H1 (cell line): ENCODE data around the gene CARD14. TPM values are rescaled to one million over a fixed set of nuclear protein-coding genes. Genes with fewer than 3 reads are reported as not detected.

Experiments used
- CTCF ChIA-PET: fragments of 300-600 bp; sonication (Branson Sonifier 250); formaldehyde crosslinking; loops from one replicate; lab custom pipeline; 2021; ENCODE audit not compliant: partially characterized antibody; lab: Charles Lee
- POLR2A ChIA-PET: fragments of 300-600 bp; sonication (Branson Sonifier 250); formaldehyde crosslinking; loops from one replicate; lab custom pipeline; 2021; ENCODE audit warnings: inconsistent platforms; ENCODE audit not compliant: partially characterized antibody; lab: Charles Lee
- DNase-seq, 2 experiments: peaks; one replicate each; pipeline versions ENCODE4 v3.0.0 to v3.0.0-alpha.2; 2010 to 2022; ENCODE audit warnings: low spot score in 2 of 2, low read depth in 1 of 2, mixed read lengths in 1 of 2
- FAIRE-seq: peaks from 2 replicates; lab custom pipeline; 2011; peaks lifted over from hg19 to GRCh38; lab: Jason Lieb, UNC
- H2AFZ ChIP-seq: 2 replicates; pipeline ENCODE4 v1.8.1; 2012; ENCODE audit warnings: low read length, inconsistent platforms
- H2AK5ac ChIP-seq: 2 replicates; pipeline ENCODE4 v1.6.1; 2013; ENCODE audit warnings: low read depth, low read length
- H2BK120ac ChIP-seq: replicated peaks from 2 replicates; pipeline ENCODE3; 2013; ENCODE audit warnings: low read depth, low read length, inconsistent platforms
- H2BK12ac ChIP-seq: 2 replicates; pipeline ENCODE4 v1.6.1; 2013; ENCODE audit warnings: low read depth, low read length
- H2BK15ac ChIP-seq: 2 replicates; pipeline ENCODE4 v1.6.1; 2013; ENCODE audit warnings: low read length
- H2BK20ac ChIP-seq: 2 replicates; pipeline ENCODE4 v1.6.1; 2013; ENCODE audit warnings: low read length
- H2BK5ac ChIP-seq: 2 replicates; pipeline ENCODE4 v1.6.1; 2013; ENCODE audit warnings: low read depth, low read length
- H3K14ac ChIP-seq: 2 replicates; pipeline ENCODE4 v1.6.1; 2013; ENCODE audit warnings: inconsistent platforms; ENCODE audit not compliant: insufficient read length
- H3K18ac ChIP-seq: 2 replicates; pipeline ENCODE4 v1.6.1; 2013; ENCODE audit warnings: low read length; ENCODE audit errors: extremely low read depth
- H3K23ac ChIP-seq: 2 replicates; pipeline ENCODE4 v1.6.1; 2013; ENCODE audit warnings: inconsistent platforms; ENCODE audit not compliant: insufficient read length
- H3K23me2 ChIP-seq: 2 replicates; pipeline ENCODE4 v1.6.1; 2013; ENCODE audit warnings: low read depth, low read length
- H3K27ac ChIP-seq: 2 replicates; pipeline ENCODE4 v1.6.1; 2011; ENCODE audit warnings: low read depth, low read length, inconsistent platforms
- H3K27me3 ChIP-seq, 4 experiments: replicated peaks in 1 of 4; 1 replicate in 1 of 4; 2 replicates in 3 of 4; pipeline versions ENCODE4 v1.6.1 to v1.8.1; 2011 to 2013; ENCODE audit warnings: low read length in 3 of 4, mild to moderate bottlenecking in 3 of 4, inconsistent platforms in 2 of 4, mixed read lengths in 2 of 4, moderate library complexity in 1 of 4; ENCODE audit not compliant: control insufficient read depth in 3 of 4, insufficient read depth in 3 of 4; ENCODE audit errors: extremely low read depth in 1 of 4
- H3K36me3 ChIP-seq, 4 experiments: 2 replicates each; pipeline versions ENCODE4 v1.6.1 to v1.8.1; 2011 to 2013; ENCODE audit warnings: mild to moderate bottlenecking in 4 of 4, low read length in 3 of 4, moderate library complexity in 2 of 4, control low read depth in 1 of 4, inconsistent platforms in 1 of 4; ENCODE audit not compliant: insufficient read depth in 4 of 4, control insufficient read depth in 2 of 4
- H3K4ac ChIP-seq: replicated peaks from 2 replicates; pipeline ENCODE3; 2013; ENCODE audit warnings: low read length, low read depth, mixed read lengths, inconsistent platforms; ENCODE audit not compliant: insufficient read length
- H3K4me1 ChIP-seq, 4 experiments: replicated peaks in 1 of 4; 1 replicate in 1 of 4; 2 replicates in 3 of 4; pipeline versions ENCODE4 v1.6.1 to v1.8.1; 2011 to 2013; ENCODE audit warnings: low read length in 3 of 4, inconsistent platforms in 2 of 4, mixed read lengths in 1 of 4; ENCODE audit not compliant: insufficient read depth in 4 of 4, control insufficient read depth in 3 of 4
- H3K4me2 ChIP-seq, 2 experiments: 2 replicates each; pipeline versions ENCODE4 v1.6.1 to v1.8.1; 2011 to 2013; ENCODE audit warnings: low read depth in 2 of 2, low read length in 2 of 2, control low read depth in 1 of 2, inconsistent platforms in 1 of 2, mild to moderate bottlenecking in 1 of 2; ENCODE audit not compliant: insufficient read depth in 1 of 2
- H3K4me3 ChIP-seq, 4 experiments: fragments of 200-600, 300-600 bp in 1 of 4; sonication (generic), shearing (Covaris generic), sonication (Bioruptor Twin) in 1 of 4; 2 replicates each; pipeline versions ENCODE4 v1.5.1 to v1.8.1; 2011 to 2016; ENCODE audit warnings: low read length in 4 of 4, low read depth in 3 of 4, control low read depth in 2 of 4, inconsistent platforms in 2 of 4, mild to moderate bottlenecking in 2 of 4, mixed read lengths in 1 of 4, moderate library complexity in 1 of 4; ENCODE audit not compliant: insufficient read depth in 2 of 4; ENCODE audit errors: extremely low read depth in 1 of 4
- H3K56ac ChIP-seq: replicated peaks from 2 replicates; pipeline ENCODE3; 2013; ENCODE audit warnings: low read depth, mild to moderate bottlenecking, mixed read lengths, low read length, inconsistent platforms; ENCODE audit not compliant: insufficient read length
- H3K79me1 ChIP-seq: 2 replicates; pipeline ENCODE4 v1.6.1; 2013; ENCODE audit warnings: low read depth, low read length, control low read depth
- H3K79me2 ChIP-seq, 2 experiments: 2 replicates each; pipeline versions ENCODE4 v1.6.1 to v1.8.1; 2012 to 2013; ENCODE audit warnings: low read length in 2 of 2, mild to moderate bottlenecking in 2 of 2, inconsistent platforms in 1 of 2; ENCODE audit not compliant: insufficient read depth in 2 of 2, control insufficient read depth in 1 of 2
- H3K9ac ChIP-seq, 4 experiments: replicated peaks in 1 of 4; 1 replicate in 1 of 4; 2 replicates in 3 of 4; pipeline versions ENCODE4 v1.6.1 to v1.8.1; 2011 to 2013; ENCODE audit warnings: low read depth in 3 of 4, low read length in 3 of 4, control low read depth in 2 of 4, mild to moderate bottlenecking in 2 of 4, moderate library complexity in 2 of 4, inconsistent platforms in 1 of 4; ENCODE audit errors: extremely low read depth in 1 of 4
- H3K9me3 ChIP-seq, 2 experiments: 2 replicates each; pipeline versions ENCODE4 v1.6.1 to v1.8.1; 2012 to 2013; ENCODE audit warnings: mild to moderate bottlenecking in 2 of 2, moderate library complexity in 2 of 2, control low read depth in 1 of 2, inconsistent platforms in 1 of 2, low read depth in 1 of 2, low read length in 1 of 2, mixed read lengths in 1 of 2; ENCODE audit not compliant: insufficient read depth in 2 of 2
- H4K20me1 ChIP-seq, 2 experiments: replicated peaks in 1 of 2; 2 replicates each; pipeline versions ENCODE3 to v1.8.1; 2011 to 2013; ENCODE audit warnings: inconsistent platforms in 2 of 2, low read length in 2 of 2, mild to moderate bottlenecking in 1 of 2; ENCODE audit not compliant: insufficient read depth in 2 of 2, control insufficient read depth in 1 of 2
- H4K5ac ChIP-seq: 2 replicates; pipeline ENCODE4 v1.6.1; 2013; ENCODE audit warnings: low read length, low read depth, mixed read lengths, inconsistent platforms; ENCODE audit not compliant: insufficient read length
- H4K8ac ChIP-seq: 2 replicates; pipeline ENCODE4 v1.8.0; 2013; ENCODE audit warnings: mild to moderate bottlenecking, moderate library complexity, low read length, inconsistent platforms; ENCODE audit not compliant: insufficient read depth; ENCODE audit errors: extremely low read depth
- H4K91ac ChIP-seq: replicated peaks from 2 replicates; pipeline ENCODE3; 2013; ENCODE audit warnings: low read length, mixed read lengths, inconsistent platforms; ENCODE audit not compliant: insufficient read length
- ASH2L ChIP-seq: fragments of 200-600, 300-600 bp; sonication (generic); IDR thresholded peaks from one replicate; pipeline ENCODE4 v1.7.1; 2017; ENCODE audit warnings: low read length
- CREB1 ChIP-seq: IDR thresholded peaks from 2 replicates; pipeline ENCODE4 v1.6.1; 2012; ENCODE audit warnings: inconsistent platforms
- CTBP2 ChIP-seq: IDR thresholded peaks from 2 replicates; pipeline ENCODE4 v1.7.0; 2011; ENCODE audit warnings: borderline replicate concordance, mild to moderate bottlenecking, moderate library complexity, mixed read lengths, low read length; ENCODE audit not compliant: insufficient read depth, insufficient read length
- GABPA ChIP-seq: IDR thresholded peaks from 2 replicates; pipeline ENCODE4 v1.6.1; 2011; ENCODE audit warnings: mild to moderate bottlenecking, low read length, moderate library complexity, borderline replicate concordance; ENCODE audit not compliant: insufficient read depth
- POLR2A ChIP-seq, 2 experiments: IDR thresholded peaks; 1 replicate in 1 of 2; 2 replicates in 1 of 2; pipeline ENCODE4 v1.6.1; 2011; ENCODE audit warnings: low read depth in 2 of 2, low read length in 2 of 2, mild to moderate bottlenecking in 2 of 2; ENCODE audit errors: control extremely low read depth in 1 of 2
- POU5F1 ChIP-seq: IDR thresholded peaks from 2 replicates; pipeline ENCODE4 v1.6.1; 2011; ENCODE audit warnings: low read depth, mild to moderate bottlenecking, low read length, moderate library complexity
- RFX5 ChIP-seq: IDR thresholded peaks from 2 replicates; pipeline ENCODE4 v1.6.1; 2011; ENCODE audit warnings: low read depth, low read length, improper control_type of control experiment, borderline replicate concordance
- SP2 ChIP-seq: IDR thresholded peaks from 2 replicates; pipeline ENCODE4 v1.6.1; 2012; ENCODE audit warnings: mild to moderate bottlenecking, low read length, inconsistent platforms
- WGBS, 2 experiments: shearing (Covaris generic) in 1 of 2; methylation state at CpG; one replicate each; pipeline versions ENCODE4 v1.1.6 to v1.1.7; 2013 to 2015; ENCODE audit warnings: low lambda C conversion rate in 2 of 2, mixed read lengths in 2 of 2, inconsistent platforms in 1 of 2, low coverage in 1 of 2, missing lambda C conversion rate in 1 of 2; ENCODE audit not compliant: insufficient replicate concordance in 2 of 2, insufficient coverage in 1 of 2, insufficient read length in 1 of 2; ENCODE audit errors: extremely low coverage in 1 of 2, missing lambda C conversion rate in 1 of 2; 5-methylcytosine and 5-hydroxymethylcytosine counted together
- polyA plus RNA-seq, 7 experiments: library from polyadenylated mRNA; depleted of rRNA in 3 of 7; stranded (reverse) in 5 of 7; unstranded in 2 of 7; fragments of >200 nt in 5 of 7; fragments of 200-250 nt in 2 of 7; gene quantifications; 1 replicate in 5 of 7; 2 replicates in 1 of 7; 4 replicates in 1 of 7; pipeline versions ENCODE4 v1.2.1 to v1.2.3, GENCODE V29; 2011 to 2013; ENCODE audit warnings: missing spikeins in 2 of 7, mixed read lengths in 2 of 7
- total RNA-seq: library from RNA; stranded (reverse); fragmentation: NEBNext Ultra II Directional; extraction: Animal tissue kit (Norgen Biotek cat#: 25700); gene quantifications from 2 replicates; pipeline ENCODE4 v1.2.1, GENCODE V29; 2021

CARD14 gene
- total and polyA plus RNA-seq, 2 of the 8 experiments (the other 6 are each of a cell fraction or from before 2014, with no cell fraction given), result 0.08 TPM; not detected in 1

DNA sequence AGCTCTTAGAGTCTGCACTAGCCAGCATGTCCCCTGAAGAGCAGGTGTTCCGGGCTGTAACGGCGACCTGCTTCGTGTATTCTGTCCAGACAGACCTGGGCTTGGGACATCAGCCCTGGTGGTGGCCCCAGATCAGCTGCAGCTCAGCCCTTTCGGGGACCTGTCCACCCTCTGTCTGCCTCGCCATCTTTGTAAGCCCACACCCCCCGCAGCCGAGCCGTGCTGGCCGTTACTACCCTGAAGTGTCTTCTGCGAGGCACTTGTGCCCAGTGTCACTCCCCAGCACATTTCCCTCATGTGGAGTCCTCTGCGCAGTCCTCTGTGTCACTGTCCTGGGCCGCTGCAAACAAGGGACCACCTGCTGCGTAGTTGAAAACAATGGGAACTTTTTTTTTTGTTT, 10.4 kb downstream of the CARD14 start:
- no peak overlapping the region for H4K5ac ChIP-seq
- no peaks in the 10 kb centered on the region for H3K23me2 ChIP-seq
- H2AFZ ChIP-seq, result no peak overlapping the region
- H4K8ac ChIP-seq, result peak overlapping the region; percentile 65; the same call in 1 of the 2 replicates
- H2BK12ac ChIP-seq, result no peak overlapping the region
- H2BK5ac ChIP-seq, result no peak overlapping the region
- H3K27ac ChIP-seq, result no peak overlapping the region
- ChIA-PET CTCF (interaction anchor here (0.9 to 8.9 kb wide), 5 partner anchors 12 to 72 kb away, joined by 3 to 73 read pairs (median 4); no protein-coding TSS in a partner anchor), POLR2A (interaction anchor here (1.1 kb wide), 1 partner anchor 8 kb away, joined by 3 read pairs; no protein-coding TSS in a partner anchor)
- no peak overlapping the region for H2BK20ac ChIP-seq
- no peak overlapping the region for H3K4ac ChIP-seq
- no peak for DNase-seq
- H3K4me1 ChIP-seq, result peaks cover 0 to 3% (median under 1%) of the 10 kb centered on the region in 4 experiments; a peak in 2 of 7 replicates
- no peak overlapping the region for H4K91ac ChIP-seq
- TF ChIP-seq SP2, result no peak
- TF ChIP-seq POLR2A (IDR thresholded peaks at IDR 0.05; ENCODE audit: control extremely low read depth in 1 of 2, low read depth in 2 of 2, low read length in 2 of 2), result no peak
- TF ChIP-seq CTBP2, result no peak
- no peak for TF ChIP-seq POU5F1
- TF ChIP-seq RFX5, result no peak
- no peak for TF ChIP-seq GABPA
- TF ChIP-seq CREB1, result no peak
- no peak for TF ChIP-seq ASH2L
- no peaks in the 10 kb centered on the region; the same call in 1 of the 2 replicates for H3K79me1 ChIP-seq
- H3K18ac ChIP-seq, result no peak overlapping the region
- H3K9me3 ChIP-seq, result no peaks in the 10 kb centered on the region
- no peaks in the 10 kb centered on the region for H3K27me3 ChIP-seq
- H3K4me3 ChIP-seq, result no peak overlapping the region
- no peak overlapping the region for H2BK15ac ChIP-seq
- H2BK120ac ChIP-seq, result no peak overlapping the region
- no peaks in the 10 kb centered on the region for H4K20me1 ChIP-seq
- no peak overlapping the region for H3K23ac ChIP-seq
- no peaks in the 10 kb centered on the region for H3K36me3 ChIP-seq
- H2AK5ac ChIP-seq, result no peak overlapping the region
- no peak overlapping the region for H3K14ac ChIP-seq
- no peak overlapping the region for H3K56ac ChIP-seq
- no peaks in the 10 kb centered on the region for H3K79me2 ChIP-seq
- no peak overlapping the region for H3K9ac ChIP-seq
- 93% methylated on average over 14 of the region's 14 CpGs; no CpG with 5 or more reads in 1 of the 2 experiments for WGBS, 2 experiments
- H3K4me2 ChIP-seq, result no peak overlapping the region
- FAIRE-seq, result no peak
